GM12801 (cell line): ENCODE data around the gene KLHL18.

ENCODE experiments used
- TF ChIP-seq, protein P1 (sequence below): IDR thresholded peaks from one replicate; pipeline ENCODE4 v1.5.1; 2011; ENCODE audit warnings: control low read depth; ENCODE audit not compliant: insufficient read length; ENCODE audit errors: extremely low read depth

KLHL18 gene

DNA sequence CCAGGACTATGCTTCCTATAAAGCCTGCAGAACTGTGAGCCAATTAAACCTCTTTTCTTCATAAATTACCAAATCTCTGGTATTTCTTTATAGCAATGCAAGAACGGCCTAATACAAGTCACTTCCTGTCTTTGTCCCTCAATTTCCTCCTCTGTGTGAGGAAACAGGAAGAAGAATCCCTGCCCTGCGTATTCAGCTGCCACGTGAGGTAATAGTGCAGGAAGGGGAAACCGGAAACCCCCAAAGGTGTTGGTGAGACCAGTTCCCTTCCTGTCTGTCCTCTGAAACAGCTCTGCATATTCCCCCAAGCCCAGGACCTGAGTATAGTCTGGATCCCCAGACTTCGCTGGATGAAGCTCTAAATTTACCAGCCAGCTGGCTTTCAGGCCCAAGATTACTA lies 80.0 kb downstream of the KLHL18 start:
- TF ChIP-seq, protein P1, sequence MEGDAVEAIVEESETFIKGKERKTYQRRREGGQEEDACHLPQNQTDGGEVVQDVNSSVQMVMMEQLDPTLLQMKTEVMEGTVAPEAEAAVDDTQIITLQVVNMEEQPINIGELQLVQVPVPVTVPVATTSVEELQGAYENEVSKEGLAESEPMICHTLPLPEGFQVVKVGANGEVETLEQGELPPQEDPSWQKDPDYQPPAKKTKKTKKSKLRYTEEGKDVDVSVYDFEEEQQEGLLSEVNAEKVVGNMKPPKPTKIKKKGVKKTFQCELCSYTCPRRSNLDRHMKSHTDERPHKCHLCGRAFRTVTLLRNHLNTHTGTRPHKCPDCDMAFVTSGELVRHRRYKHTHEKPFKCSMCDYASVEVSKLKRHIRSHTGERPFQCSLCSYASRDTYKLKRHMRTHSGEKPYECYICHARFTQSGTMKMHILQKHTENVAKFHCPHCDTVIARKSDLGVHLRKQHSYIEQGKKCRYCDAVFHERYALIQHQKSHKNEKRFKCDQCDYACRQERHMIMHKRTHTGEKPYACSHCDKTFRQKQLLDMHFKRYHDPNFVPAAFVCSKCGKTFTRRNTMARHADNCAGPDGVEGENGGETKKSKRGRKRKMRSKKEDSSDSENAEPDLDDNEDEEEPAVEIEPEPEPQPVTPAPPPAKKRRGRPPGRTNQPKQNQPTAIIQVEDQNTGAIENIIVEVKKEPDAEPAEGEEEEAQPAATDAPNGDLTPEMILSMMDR = no peak

DNA sequence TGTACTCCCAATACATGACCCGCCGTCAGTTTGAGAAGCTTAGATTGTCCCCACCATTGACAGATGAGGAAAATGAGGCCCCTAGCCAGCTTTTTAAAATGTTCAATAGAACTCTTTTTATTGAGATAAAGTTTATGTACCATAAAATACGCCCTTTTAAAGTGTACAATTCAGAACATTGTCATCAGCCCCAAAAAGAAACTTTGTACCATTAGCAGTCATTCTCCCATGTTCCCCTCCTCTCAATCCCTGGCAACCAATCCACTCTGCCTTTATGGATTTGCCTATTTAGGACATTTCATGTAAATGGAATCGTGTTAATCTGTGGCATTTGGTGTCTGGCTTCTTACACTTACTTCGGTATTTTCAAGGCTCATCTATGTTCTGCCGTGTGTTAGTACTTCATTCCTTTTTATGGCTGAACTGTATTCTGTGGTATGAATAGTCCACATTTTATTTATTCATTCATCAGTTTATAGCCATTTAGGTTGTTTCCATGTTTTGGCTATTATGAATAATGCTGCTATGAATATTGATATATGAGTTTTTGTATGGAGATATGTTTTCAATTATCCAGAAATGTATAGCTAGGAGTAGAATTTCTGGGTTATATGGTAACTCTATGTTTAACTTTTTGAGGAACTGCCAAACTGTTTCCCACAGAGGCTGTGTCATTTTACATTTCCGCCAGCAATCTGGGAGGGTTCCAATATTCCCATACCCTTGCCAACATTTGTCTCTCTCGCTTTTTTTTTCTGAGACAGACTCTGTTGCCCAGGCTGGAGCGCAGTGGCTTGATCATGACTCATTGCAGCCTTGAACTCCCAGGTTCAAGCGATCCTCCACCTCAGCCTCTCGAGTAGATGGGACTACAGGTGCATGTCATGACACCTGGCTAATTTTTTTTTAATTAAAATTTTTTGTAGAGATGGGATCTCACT lies 82.7 kb downstream of the KLHL18 start:
- TF ChIP-seq, protein P1 = no peak

DNA sequence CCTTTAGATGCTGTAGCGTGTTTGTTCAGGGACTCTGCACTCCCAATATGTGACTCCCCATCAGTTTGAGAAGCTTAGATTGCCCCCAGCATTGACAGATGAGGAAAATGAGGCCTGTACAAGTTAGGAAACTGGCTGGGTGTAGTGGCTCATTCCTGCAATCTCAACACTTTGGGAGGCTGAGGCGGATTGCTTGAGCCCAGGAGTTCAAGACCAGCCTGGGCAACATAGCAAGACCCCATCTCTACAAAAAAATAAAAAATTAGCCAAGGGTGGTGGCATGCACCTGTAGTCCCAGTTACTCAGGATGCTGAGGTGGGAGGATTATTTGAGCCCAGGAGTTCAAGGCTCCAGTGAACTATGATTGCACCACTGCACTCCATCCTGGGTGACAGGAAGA lies 84.1 kb downstream of the KLHL18 start:
- TF ChIP-seq, protein P1 = no peak

DNA sequence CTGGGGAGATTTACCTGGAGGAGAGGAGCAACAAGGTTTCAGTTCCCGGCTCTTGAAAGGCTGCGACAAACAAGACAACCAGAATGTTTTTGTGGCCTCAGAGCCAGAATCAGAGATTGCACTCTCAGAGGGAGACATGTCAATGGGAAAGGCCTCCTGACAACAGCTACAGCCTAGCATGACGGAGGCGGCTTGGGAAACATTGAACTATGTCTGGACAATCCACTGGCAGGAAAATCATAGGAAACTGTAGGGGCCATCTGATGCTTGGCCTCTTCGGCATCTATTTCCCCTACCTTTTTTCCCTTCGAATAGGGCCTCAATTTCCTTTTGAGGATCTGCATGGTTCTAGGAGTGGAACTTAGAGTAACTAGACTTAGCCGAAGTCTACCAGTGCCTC lies 84.9 kb downstream of the KLHL18 start:
- TF ChIP-seq, protein P1 = no peak

DNA sequence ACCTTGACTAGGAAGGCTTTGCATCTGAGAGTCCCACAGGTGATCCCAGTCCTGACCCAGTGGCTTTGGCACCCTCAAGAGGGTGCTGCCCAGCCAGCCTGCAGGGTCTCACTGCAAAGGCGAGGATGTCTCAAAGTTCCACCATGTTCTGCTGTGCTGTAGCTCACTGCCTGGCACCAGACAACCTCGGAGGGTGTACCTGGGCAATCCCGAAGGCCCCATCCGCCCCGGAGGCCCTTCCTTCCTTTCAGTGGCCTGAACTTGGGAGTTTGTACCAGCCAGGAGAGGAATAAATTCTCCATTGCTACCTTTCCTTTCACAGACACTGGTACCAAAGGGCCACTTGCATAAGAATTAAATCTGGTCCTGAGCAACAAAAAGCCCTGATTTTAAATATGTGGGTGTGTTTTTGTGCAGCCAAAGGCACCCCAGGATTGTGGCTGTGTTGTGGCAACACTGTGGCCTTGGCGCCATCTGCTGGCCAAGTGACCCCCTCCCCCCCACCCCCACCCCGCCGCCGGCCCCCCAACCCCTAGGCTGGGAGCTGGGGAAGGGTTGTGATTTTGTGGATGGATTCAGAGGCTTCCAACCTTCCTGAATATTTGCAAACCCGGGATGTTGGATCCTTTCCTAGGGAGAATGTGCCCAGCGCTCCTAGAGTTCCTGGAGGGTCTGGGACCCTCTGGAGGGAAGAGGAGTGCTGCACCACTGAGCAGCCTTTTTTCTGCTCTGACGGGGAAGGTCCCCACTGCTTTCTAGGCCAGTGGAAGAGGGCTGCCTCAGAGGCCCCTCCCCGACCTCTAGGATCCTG lies 88.3 kb downstream of the KLHL18 start:
- TF ChIP-seq, protein P1 = no peak

DNA sequence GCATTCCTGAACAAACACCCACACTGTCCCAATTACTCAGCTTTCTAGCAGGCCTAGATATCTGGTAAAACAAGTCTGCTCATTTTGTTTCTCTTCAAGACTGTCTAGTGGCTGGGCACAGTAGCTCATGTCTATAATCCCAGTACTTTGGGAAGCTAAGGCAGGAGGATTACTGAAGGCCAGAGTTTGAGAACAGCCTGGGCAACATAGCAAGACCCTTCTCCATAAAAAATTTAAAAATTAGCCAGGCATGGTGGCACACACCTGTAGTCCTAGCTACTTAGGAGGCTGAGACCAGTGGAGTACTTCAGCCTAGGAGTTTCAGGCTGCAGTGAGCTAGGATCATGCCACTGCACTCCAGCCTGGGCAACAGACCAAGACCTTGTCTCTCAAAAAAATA lies 91.8 kb downstream of the KLHL18 start:
- TF ChIP-seq, protein P1 = no peak

DNA sequence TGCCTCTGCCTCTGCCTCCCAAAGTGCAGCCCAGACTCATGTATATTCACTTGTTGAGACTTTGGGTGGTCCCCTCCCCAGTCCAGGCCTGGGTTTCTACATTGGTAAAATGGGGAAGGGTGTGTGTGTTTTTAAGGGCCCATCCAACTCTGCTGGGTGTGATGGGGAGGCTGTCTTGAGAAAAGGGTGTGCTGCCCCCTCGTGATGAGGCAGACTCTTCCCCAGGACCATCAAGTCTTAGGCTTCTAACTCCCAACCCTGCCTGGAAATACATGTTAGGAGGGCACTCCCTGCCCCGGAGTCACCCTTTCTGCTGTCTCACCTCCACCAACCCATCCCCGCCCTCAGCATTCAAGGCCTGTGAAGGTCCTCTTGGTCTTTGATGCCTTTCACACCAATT lies 93.6 kb downstream of the KLHL18 start:
- TF ChIP-seq, protein P1 = no peak
